H1 (cell line): Measurements from ENCODE around the gene AP1S1. TPM values are rescaled to one million over a fixed set of nuclear protein-coding genes. Genes with fewer than 3 reads are reported as not detected.

ENCODE experiments used
- ASH2L ChIP-seq: fragments of 200-600, 300-600 bp; sonication (generic); IDR thresholded peaks from one replicate; pipeline ENCODE4 v1.7.1; 2017; ENCODE audit warnings: low read length
- CHD2 ChIP-seq: IDR thresholded peaks from 2 replicates; pipeline ENCODE4 v1.6.1; 2012; ENCODE audit warnings: low read length, improper control_type of control experiment
- CTBP2 ChIP-seq: IDR thresholded peaks from 2 replicates; pipeline ENCODE4 v1.7.0; 2011; ENCODE audit warnings: borderline replicate concordance, mild to moderate bottlenecking, moderate library complexity, mixed read lengths, low read length; ENCODE audit not compliant: insufficient read depth, insufficient read length
- KDM5A ChIP-seq: fragments of 200-600 bp; IDR thresholded peaks from 2 replicates; pipeline ENCODE4 v1.7.1; 2012; ENCODE audit warnings: mild to moderate bottlenecking, low read length, inconsistent platforms, mixed read lengths
- NANOG ChIP-seq: IDR thresholded peaks from 2 replicates; pipeline ENCODE4 v1.6.1; 2011; ENCODE audit warnings: low read length, low read depth, mild to moderate bottlenecking, inconsistent platforms; ENCODE audit not compliant: insufficient read depth, poor library complexity, severe bottlenecking
- PHF8 ChIP-seq: fragments of 200-600 bp; sonication (generic); conservative IDR thresholded peaks from 2 replicates; pipeline ENCODE4 v1.7.1; 2012; ENCODE audit warnings: low read depth, mild to moderate bottlenecking, inconsistent platforms, low read length, moderate library complexity
- RBBP5 ChIP-seq: IDR thresholded peaks from 2 replicates; pipeline ENCODE4 v1.7.1; 2012; ENCODE audit warnings: low read depth, mild to moderate bottlenecking, inconsistent platforms, low read length, moderate library complexity, borderline replicate concordance
- SIX5 ChIP-seq: IDR thresholded peaks from 2 replicates; pipeline ENCODE4 v1.6.1; 2011; ENCODE audit warnings: mild to moderate bottlenecking, low read depth, low read length
- SUZ12 ChIP-seq: fragments of 200-600 bp; sonication (generic); IDR thresholded peaks from 2 replicates; pipeline ENCODE4 v1.6.1; 2012; ENCODE audit warnings: mild to moderate bottlenecking, inconsistent platforms, low read length, moderate library complexity, mixed read lengths
- TAF7 ChIP-seq: optimal IDR thresholded peaks from 2 replicates; pipeline ENCODE3; 2011; ENCODE audit warnings: low read depth, mild to moderate bottlenecking, inconsistent platforms, low read length, moderate library complexity, borderline replicate concordance
- ZNF274 ChIP-seq: IDR thresholded peaks from 2 replicates; pipeline ENCODE4 v1.7.0; 2012; ENCODE audit warnings: low read length, borderline replicate concordance; ENCODE audit errors: extremely low read depth
- polyA plus RNA-seq, 7 experiments: library from polyadenylated mRNA; depleted of rRNA in 3 of 7; stranded (reverse) in 5 of 7; unstranded in 2 of 7; fragments of >200 nt in 5 of 7; fragments of 200-250 nt in 2 of 7; gene quantifications; 1 replicate in 5 of 7; 2 replicates in 1 of 7; 4 replicates in 1 of 7; pipeline versions ENCODE4 v1.2.1 to v1.2.3, GENCODE V29; 2011 to 2013; ENCODE audit warnings: missing spikeins in 2 of 7, mixed read lengths in 2 of 7
- total RNA-seq: library from RNA; stranded (reverse); fragmentation: NEBNext Ultra II Directional; extraction: Animal tissue kit (Norgen Biotek cat#: 25700); gene quantifications from 2 replicates; pipeline ENCODE4 v1.2.1, GENCODE V29; 2021

The AP1S1 gene
- total and polyA plus RNA-seq, 2 of the 8 experiments (the other 6 are each of a cell fraction or from before 2014, with no cell fraction given) = 56.1 to 59.3 TPM

DNA sequence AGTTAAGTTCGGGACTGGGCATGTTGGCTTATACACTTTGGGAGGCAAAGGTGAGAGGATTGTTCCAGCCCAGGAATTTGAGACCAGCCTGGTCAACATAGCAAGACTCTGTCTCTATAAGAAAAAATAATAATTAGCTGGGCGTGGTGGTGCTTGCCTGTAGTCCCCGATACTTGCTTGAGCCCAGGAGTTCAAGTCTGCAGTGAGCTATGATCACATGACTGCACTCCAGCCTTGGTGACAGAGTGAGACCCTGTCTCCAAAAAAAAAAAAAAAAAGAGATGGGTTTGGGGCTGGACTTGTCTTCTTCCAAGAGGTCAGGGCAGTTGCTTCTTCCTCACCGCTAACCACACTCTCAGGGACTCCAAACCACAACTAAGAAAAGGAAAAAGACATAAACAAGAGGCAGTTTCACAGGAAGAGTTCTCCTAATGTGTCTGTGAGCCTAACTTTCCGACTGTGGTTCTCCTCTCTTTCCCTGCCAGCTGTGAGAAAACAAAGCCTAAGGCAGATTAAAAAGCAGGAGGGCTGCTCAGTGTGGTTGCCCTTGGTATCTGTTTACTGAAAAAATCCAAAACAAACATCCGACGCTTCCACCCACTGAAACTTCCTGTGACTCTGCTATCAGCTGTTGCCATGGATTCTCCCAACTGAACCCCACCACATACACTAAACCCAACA, 29.8 kb upstream of the AP1S1 start (continued):
- no peak for TF ChIP-seq SIX5
- TF ChIP-seq TAF7 = no peak
- no peak for TF ChIP-seq CHD2
- TF ChIP-seq ASH2L = no peak
- TF ChIP-seq KDM5A = no peak
- no peak for TF ChIP-seq RBBP5
- no peak for TF ChIP-seq NANOG
- TF ChIP-seq ZNF274 = no peak
- TF ChIP-seq SUZ12 = no peak
- TF ChIP-seq PHF8 = no peak
- no peak for TF ChIP-seq CTBP2
